DMS53 treated with DMSO at 0.1 percent for 48 hours (cell line): ENCODE data around the gene OR2T27.
A peak's percentile ranks its signal among the peaks of the same experiment; 100 is the strongest.
"Not testable (repeated sequence)": the region's sequence is repeated elsewhere in the genome, so short reads cannot be mapped to it uniquely, and the experiment has no call there.

Source experiments
- DNase-seq: peaks from one replicate; lab custom pipeline; 2025; ENCODE audit not compliant: unreplicated experiment; lab: John Stamatoyannopoulos, UW

Gene OR2T27

GRCh38 chr1:248641583-248641982 is 13.7 kb downstream of the OR2T27 start:
- DNase-seq: not testable (repeated sequence)

DNA sequence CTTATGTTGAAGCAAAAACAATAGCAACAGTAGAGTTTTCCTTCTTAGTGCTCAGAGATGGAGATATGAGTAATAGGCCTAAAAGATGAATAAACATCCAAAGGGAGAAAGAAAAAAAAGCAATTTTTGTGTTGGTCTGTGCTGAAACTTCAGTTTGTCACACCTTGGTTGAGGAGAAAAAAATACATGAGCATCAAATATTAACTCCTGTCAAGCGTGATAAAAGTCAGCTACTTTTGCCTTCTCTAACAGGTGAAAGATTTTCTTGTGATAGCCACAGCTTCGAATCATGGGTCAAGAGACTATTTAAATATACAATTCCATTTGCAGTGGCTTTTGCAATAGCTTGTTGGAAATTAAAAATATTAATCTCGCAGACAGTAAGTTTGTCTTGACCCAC is 14.4 kb downstream of the OR2T27 start:
- DNase-seq: not testable (repeated sequence)

- DNase-seq: not testable (repeated sequence)
Measured at GRCh38 chr1:248639652-248640051, 15.7 kb downstream of the OR2T27 start.

DNA sequence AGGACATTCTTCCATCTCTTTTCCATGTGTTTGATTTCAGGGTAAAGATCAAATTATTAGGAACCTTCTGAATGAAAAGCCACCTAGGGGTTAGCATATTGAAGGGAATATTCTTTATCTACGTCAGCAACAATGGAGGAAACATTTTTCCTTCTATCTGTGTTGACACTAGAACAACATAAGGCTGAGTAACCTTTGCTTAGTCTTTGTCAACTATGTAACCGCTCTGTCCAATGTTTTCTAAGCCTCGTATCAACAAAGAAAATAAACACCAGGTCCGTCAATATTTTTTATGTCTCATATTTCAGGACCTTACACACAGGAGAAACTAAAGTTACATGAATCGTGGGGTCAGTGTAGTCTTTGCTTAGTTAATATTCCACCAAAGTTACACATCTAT is 18.7 kb downstream of the OR2T27 start:
- DNase-seq: peak; percentile 2

DNA sequence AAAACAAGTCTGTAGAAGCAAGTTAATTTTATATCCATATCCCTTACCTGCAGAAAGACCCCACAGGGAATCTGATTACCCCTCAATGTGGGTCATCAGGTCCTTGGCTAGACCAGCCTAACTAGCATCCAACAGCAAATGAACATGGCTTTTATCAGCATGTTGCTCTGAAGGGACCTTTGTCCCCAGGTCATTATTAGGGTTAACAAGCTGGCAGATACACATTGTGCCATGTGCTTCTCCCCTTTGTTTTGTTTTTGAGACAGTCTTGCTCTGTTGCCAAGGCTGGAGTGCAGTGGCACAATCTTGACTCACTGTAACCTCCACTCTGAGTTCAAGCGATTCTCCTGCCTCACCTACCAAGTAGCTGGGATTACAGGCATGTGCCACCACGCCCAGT is 20.3 kb downstream of the OR2T27 start, which contains the start of gene OR2T11:
Gene OR2T11, minus strand, starts transcription at position 101 of the 400 bp plus-strand sequence. CDS start 7,963 bp downstream, outside the sequence.
- not testable (repeated sequence) for DNase-seq

DNA sequence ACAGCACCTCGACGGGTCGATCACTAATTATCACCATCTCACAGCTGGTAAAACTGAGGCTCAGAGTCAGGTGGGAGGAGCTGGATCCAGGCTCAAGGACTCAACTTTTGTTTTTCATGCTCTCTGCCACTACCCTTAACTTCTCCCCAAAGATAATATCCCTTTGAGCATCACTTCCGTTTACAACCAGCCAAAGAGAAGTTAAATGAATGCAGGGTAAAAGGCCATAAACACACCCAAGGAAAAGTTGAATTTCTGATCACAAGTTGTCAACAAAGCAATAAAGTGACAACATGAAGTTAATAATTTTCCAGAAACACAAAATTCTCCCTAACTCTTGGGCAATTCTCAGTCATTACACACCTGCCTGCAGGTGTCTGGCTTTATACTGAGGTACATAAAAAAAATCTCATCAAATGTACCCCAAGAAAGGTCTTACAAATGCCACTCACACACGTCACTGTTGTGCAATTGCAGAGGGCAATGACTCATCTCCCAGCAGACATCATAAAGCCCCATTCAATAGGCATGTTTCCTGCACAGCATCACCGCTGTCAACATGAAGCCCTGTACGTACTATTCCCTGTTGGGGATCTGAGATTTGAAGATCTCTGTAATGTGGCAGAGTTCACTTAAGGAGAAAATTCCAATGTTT is 23.8 kb downstream of the OR2T27 start:
- peak; percentile 42 for DNase-seq

DNA sequence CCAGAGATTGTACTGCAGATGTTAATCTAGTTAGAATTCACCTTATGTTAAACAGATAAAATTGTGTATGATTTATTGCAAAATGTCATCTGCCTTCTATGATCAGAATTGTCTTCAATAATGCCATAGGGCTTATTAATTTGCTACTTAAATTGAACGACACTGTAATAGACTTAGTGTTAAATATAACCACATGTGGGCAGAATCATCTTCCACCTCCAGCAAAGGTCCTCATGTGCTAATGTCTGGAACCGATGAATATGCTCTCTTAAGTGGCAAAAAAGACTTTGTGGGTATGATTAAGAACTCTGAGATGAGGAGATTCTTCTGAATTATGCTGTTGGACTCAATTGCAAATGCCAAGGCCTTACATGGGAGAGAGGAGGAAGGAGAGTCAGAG is 24.8 kb downstream of the OR2T27 start:
- no peak for DNase-seq

DNA sequence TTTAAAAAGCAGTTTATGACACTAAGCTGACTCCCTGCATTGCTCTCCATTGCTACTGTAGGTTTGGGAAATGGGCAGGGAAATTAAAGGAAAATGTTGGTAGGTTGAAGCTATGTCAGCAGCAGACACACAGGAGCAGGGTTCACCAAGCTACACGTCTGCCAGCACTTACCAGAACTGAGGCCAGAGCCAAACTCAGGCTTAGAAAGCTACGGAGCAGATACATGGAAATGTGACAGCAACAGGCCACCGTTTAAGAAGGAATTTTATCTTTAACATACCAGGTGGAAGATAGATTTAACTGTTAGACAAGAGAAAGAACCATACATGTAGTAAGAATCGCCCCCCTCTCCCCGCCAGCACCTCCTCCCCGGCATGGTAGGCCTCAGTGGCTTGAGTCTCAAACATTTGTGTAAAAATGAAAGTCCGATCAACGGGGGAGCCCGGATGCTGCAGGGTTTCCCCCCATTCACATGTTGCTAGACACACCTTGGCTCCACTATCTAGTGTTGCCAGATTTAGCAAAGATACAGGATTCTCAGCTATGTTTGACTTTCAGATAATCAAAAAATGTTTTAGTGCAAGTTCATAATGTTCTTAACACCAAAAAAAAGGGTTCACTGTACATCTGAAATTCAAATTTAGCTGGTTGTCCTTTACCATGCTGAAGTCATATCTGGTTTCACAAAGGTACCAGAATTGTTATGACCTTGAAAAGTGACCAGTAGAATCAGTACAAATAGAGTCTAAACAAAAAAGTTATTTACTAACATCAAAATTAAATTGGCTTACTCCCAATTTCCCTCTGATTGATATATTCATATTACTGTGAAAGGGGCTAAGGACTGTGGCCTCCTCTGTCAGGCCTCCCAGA is 27.1 kb downstream of the OR2T27 start:
- DNase-seq: no peak

GRCh38 chr1:248625971-248626370 is 29.4 kb downstream of the OR2T27 start:
- no peak for DNase-seq

- DNase-seq: no peak
Measured at GRCh38 chr1:248625166-248625565, 30.2 kb downstream of the OR2T27 start.

GRCh38 chr1:248622570-248623001 is 32.7 kb downstream of the OR2T27 start:
- peak; percentile 48 for DNase-seq

- DNase-seq: no peak
Measured at GRCh38 chr1:248621770-248622169, 33.6 kb downstream of the OR2T27 start.

- peak; percentile 40 for DNase-seq
Measured at GRCh38 chr1:248618878-248619277, 36.5 kb downstream of the OR2T27 start.

DNA sequence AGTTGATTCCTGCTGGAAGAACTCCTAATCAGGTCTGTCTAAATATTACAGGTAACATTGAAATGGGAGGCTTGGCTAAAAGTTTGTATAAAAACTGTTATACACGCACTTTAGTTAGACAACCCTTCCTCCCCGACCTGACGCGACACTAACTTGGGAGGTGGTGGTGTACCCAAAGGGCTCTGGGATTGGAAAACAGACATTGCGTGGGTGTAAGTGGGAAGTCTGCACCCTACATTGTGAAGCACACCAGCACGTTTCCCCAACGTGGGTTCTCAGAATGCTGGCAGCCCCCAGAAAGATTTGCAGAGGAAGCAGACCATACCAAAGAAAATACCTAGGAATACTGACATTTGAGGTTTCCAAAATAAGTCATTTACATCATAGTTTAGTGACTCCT is 37.2 kb downstream of the OR2T27 start:
- no peak for DNase-seq

DNA sequence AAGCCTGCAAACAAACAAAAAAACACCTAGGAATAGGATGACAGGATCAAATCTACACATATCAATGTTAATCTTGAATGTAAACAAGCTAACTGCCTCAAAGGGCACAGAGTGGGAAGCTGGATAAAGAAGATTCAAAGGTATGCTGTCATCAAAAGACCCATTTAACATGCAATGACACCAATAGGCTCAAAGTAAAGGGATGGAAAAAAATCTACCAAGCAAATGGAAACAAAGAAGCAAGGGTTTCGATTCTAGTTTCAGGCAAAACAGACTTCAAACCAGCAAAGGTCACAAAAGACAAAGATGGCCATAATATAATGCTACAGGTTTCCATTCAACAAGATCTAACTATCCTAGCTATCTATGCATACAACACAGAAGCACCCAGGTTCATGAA is 41.6 kb downstream of the OR2T27 start:
- DNase-seq: no peak

DNA sequence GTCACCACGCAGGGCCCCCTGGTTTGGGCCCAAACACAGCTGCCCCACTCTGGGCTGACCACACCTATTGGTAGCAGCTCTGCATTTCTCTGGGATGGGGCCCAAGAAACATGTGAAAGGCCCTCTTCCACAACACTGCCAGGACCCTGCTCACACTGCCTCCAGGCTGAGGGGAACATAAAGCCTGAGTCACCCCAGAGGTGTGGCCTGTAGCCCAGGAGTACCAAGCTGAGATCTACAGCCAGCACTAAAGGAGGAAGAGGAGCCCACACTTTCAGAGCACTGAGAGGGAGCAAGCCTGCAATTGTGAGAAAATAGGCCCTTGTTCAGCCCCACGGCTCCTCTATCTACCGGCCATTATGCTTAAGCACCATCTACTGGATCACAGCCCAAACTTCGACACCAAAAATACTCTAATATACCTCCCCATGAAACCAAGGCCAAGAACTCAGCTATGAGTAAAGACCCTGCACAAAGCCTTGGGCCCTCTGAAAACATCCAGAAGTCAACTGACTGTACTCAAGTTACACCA is 43.4 kb downstream of the OR2T27 start:
- DNase-seq: no peak

GRCh38 chr1:248610301-248610700 is 45.0 kb downstream of the OR2T27 start:
- DNase-seq: no peak
